Left ventricle myocardium inferior (tissue), 1 donor: ENCODE data around the gene SLAMF1. TPM values are rescaled to one million over a fixed set of nuclear protein-coding genes. Genes with fewer than 3 reads are reported as not detected.

Experiments used
- DNase-seq: peaks from one replicate; pipeline ENCODE4 v3.0.0-alpha.2; 2020
- H3K27ac ChIP-seq: fragments of 200-600 bp; replicated peaks from 2 replicates; pipeline ENCODE4 v1.8.0; 2021
- H3K27me3 ChIP-seq: fragments of 200-600 bp; 2 replicates; pipeline ENCODE4 v1.8.0; 2021; ENCODE audit warnings: low read depth
- H3K36me3 ChIP-seq: fragments of 200-600 bp; 2 replicates; pipeline ENCODE4 v1.8.0; 2021
- H3K4me1 ChIP-seq: fragments of 200-600 bp; 2 replicates; pipeline ENCODE4 v1.8.0; 2021
- H3K4me3 ChIP-seq: fragments of 200-600 bp; 2 replicates; pipeline ENCODE4 v1.8.0; 2021; ENCODE audit warnings: mild to moderate bottlenecking, moderate library complexity
- H3K9me3 ChIP-seq: fragments of 200-600 bp; replicated peaks from 2 replicates; pipeline ENCODE4 v1.8.0; 2021
- intact Hi-C: fragments of 100-400 bp; cut with micrococcal nuclease; formaldehyde crosslinking; loops from one replicate; pipeline ENCODE4 v1.11.0; 2022
- total RNA-seq: library from RNA; stranded (reverse); fragmentation: NEBNext Ultra II Directional; extraction: Animal tissue kit (Norgen Biotek cat#: 25700); gene quantifications from one replicate; pipeline ENCODE4 v1.2.1, GENCODE V29; 2021
- TF ChIP-seq, protein P1 (sequence below): fragments of 200-600 bp; IDR thresholded peaks from 2 replicates; pipeline ENCODE4 v1.8.0; 2021; ENCODE audit warnings: antibody characterized with exemption, mild to moderate bottlenecking, borderline replicate concordance
- donor health status: DM: no; HTN: yes; CAD: no; lungs with severe emphysema.

SLAMF1 gene
- total RNA-seq, 1 donor from 2014 or later = not detected

DNA sequence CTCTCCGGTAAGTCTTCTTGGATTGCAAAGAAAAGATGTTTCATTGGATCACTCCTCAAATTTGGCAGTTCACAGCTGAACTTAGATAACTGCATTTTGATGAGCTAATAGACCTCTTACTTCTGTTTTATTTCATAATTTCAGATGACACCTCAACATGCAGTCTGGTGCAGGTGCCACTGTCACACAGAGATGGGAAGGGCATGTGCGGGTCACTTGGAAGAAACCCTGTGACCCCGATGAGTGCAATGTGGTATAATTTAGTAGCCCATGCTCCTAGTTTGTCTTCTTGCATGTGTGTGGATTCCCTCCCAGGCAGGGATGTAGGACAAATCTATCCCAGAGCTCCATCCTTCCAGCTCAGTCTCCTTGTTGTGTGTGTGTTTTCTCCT is 481 bp upstream of the SLAMF1 start:
- no peak overlapping the region for H3K4me3 ChIP-seq
- H3K9me3 ChIP-seq = no peaks in the 10 kb centered on the region
- H3K27ac ChIP-seq = no peak overlapping the region
- peaks cover 20% of the 10 kb centered on the region for H3K4me1 ChIP-seq
- intact Hi-C loops = no loop called here
- no peak for DNase-seq
- H3K27me3 ChIP-seq = peaks cover 8% of the 10 kb centered on the region
- TF ChIP-seq, protein P1, sequence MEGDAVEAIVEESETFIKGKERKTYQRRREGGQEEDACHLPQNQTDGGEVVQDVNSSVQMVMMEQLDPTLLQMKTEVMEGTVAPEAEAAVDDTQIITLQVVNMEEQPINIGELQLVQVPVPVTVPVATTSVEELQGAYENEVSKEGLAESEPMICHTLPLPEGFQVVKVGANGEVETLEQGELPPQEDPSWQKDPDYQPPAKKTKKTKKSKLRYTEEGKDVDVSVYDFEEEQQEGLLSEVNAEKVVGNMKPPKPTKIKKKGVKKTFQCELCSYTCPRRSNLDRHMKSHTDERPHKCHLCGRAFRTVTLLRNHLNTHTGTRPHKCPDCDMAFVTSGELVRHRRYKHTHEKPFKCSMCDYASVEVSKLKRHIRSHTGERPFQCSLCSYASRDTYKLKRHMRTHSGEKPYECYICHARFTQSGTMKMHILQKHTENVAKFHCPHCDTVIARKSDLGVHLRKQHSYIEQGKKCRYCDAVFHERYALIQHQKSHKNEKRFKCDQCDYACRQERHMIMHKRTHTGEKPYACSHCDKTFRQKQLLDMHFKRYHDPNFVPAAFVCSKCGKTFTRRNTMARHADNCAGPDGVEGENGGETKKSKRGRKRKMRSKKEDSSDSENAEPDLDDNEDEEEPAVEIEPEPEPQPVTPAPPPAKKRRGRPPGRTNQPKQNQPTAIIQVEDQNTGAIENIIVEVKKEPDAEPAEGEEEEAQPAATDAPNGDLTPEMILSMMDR = no peak
- H3K36me3 ChIP-seq = no peaks in the 10 kb centered on the region

DNA sequence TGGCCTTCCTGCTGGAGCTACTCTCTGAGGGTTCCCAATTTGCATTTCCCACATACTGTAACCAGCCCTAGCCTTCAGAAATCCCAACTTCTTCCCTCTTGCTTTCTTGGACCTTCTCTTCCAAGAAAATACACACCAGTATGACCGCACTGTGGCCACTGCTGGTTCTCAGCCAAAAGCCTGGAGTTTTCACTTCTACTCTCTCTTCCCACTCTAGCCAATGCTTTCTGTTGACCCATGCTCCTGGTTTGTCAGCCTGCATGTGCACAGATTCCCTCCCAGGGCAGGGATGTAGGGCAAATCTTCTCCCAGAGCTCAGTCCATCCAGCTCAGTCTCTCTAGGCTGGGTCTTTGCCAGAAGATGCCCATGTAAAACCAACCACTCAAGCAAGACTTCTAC is 664 bp downstream of the SLAMF1 start:
- Histone ChIP-seq H3K4me3 (no peak overlapping the region), H3K27ac (no peak overlapping the region)
- TF ChIP-seq, protein P1 = no peak

GRCh38 chr1:160645386-160646130 is 1.3 kb downstream of the SLAMF1 start:
- DNase-seq = no peak
- Histone ChIP-seq H3K27me3 (peaks cover 8% of the 10 kb centered on the region), H3K36me3 (no peaks in the 10 kb centered on the region), H3K4me1 (peaks cover 10% of the 10 kb centered on the region), H3K27ac (no peak overlapping the region), H3K4me3 (no peak overlapping the region), H3K9me3 (no peaks in the 10 kb centered on the region)
- TF ChIP-seq, protein P1 = no peak
- intact Hi-C loops = no loop called here

More for the DNA sequence above, 664 bp downstream of the SLAMF1 start:
- no peak for DNase-seq
- intact Hi-C loops = no loop called here
- H3K36me3 ChIP-seq = no peaks in the 10 kb centered on the region
- H3K27me3 ChIP-seq = peaks cover 8% of the 10 kb centered on the region
- peaks cover 10% of the 10 kb centered on the region for H3K4me1 ChIP-seq
- H3K9me3 ChIP-seq = no peaks in the 10 kb centered on the region

DNA sequence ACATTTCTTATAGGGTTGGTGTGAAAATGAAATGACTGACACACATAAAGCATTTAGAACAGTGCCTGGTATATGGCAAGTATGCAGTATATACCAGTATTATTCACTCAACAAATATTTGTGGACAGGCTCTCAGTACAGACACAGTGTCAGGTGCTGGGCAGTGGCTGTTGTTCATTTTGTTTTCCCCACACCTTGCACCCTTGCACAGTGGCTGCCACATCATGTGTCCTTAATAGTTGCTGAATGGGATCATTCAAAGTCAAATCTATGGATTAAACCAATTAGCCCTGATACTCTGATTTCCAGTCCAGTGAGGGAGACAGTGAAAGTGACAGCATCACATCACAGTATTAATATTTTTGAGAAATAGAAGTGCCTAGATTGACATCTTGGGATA is 2.4 kb downstream of the SLAMF1 start:
- intact Hi-C loops = no loop called here
- no peaks in the 10 kb centered on the region for H3K9me3 ChIP-seq
- H3K4me1 ChIP-seq = peaks cover 10% of the 10 kb centered on the region
- DNase-seq = no peak
- no peaks in the 10 kb centered on the region for H3K36me3 ChIP-seq
- H3K4me3 ChIP-seq = no peak overlapping the region
- no peak overlapping the region for H3K27ac ChIP-seq
- H3K27me3 ChIP-seq = peaks cover 8% of the 10 kb centered on the region
- TF ChIP-seq, protein P1 = no peak

- TF ChIP-seq, protein P1 = no peak
- Histone ChIP-seq H3K27me3 (peaks cover 8% of the 10 kb centered on the region), H3K9me3 (no peaks in the 10 kb centered on the region), H3K4me1 (peaks cover 10% of the 10 kb centered on the region), H3K27ac (no peak overlapping the region), H3K4me3 (no peak overlapping the region), H3K36me3 (no peaks in the 10 kb centered on the region)
- intact Hi-C loops = no loop called here
- no peak for DNase-seq
Measured at GRCh38 chr1:160643138-160643537, 3.7 kb downstream of the SLAMF1 start.
